ENCODE data around the gene F12.

The F12 gene

GRCh38 chr5:177452688-177453638 is 43.6 kb upstream of the F12 start:
- peaks cover 8% of the 10 kb centered on the region for H3K4me1 ChIP-seq (ENCODE audit: control insufficient read depth, insufficient read depth, low read length)
- 0 out of 2 replicates have a peak, but pooled peaks have one; percentile 31 for TF ChIP-seq HIC1 (tag by site-specific recombination; IDR thresholded peaks at IDR 0.05)
- no peak for TF ChIP-seq ZNF362 (tag by site-specific recombination; IDR thresholded peaks at IDR 0.05)
- TF ChIP-seq ZNF791 (tag by site-specific recombination; IDR thresholded peaks at IDR 0.05), result no peak
- no peak for TF ChIP-seq ZNF221 (tag by site-specific recombination; IDR thresholded peaks at IDR 0.05; ENCODE audit: borderline replicate concordance)
- TF ChIP-seq OVOL3 (tag by site-specific recombination; IDR thresholded peaks at IDR 0.05), result no peak
- TF ChIP-seq ZNF366 (tag by site-specific recombination; conservative IDR thresholded peaks at IDR 0.05), result no peak
- peak; percentile 93; the same call in 1 of the 2 replicates for TF ChIP-seq ZNF768 (tag by site-specific recombination; IDR thresholded peaks at IDR 0.05)
- TF ChIP-seq ZNF223 (tag by site-specific recombination; IDR thresholded peaks at IDR 0.05), result no peak
- no peak for TF ChIP-seq ZNF211 (tag by site-specific recombination; IDR thresholded peaks at IDR 0.05; ENCODE audit: low read depth)
- no peak for TF ChIP-seq ZNF621 (tag by site-specific recombination; IDR thresholded peaks at IDR 0.05)
- no peak for TF ChIP-seq ZNF707 (tag by site-specific recombination; IDR thresholded peaks at IDR 0.05)
- no peak for TF ChIP-seq ZSCAN18 (tag by site-specific recombination; IDR thresholded peaks at IDR 0.05)
- POLR2A ChIA-PET, result interaction anchor here (0.6 to 4.0 kb wide), 5 partner anchors 27 to 146 kb away, joined by 3 to 19 read pairs (median 5); partner anchors contain the start of genes GRK6 and PDLIM7
- CTCF ChIA-PET, result interaction anchor here (0.6 to 5.1 kb wide), 18 partner anchors 11 to 1038 kb away, joined by 3 to 88 read pairs (median 4); no protein-coding TSS in a partner anchor
- peaks cover 0 to 12% of the 10 kb centered on the region in 2 experiments; a peak in 1 of 3 replicates for H3K36me3 ChIP-seq (ENCODE audit: control insufficient read depth in 2 of 2, insufficient read depth in 1 of 2, low read length in 2 of 2)
- H3K4me3 ChIP-seq (ENCODE audit: low read depth, low read length), result no peak overlapping the region
- no peak overlapping the region for H3K27ac ChIP-seq (ENCODE audit: extremely low read depth, low read depth, low read length)
- no peaks in the 10 kb centered on the region for H3K9me3 ChIP-seq (ENCODE audit: control insufficient read depth, insufficient read depth, low read depth, low read length)

- Histone ChIP-seq H3K4me3 (ENCODE audit: low read depth, low read length) (no peak overlapping the region), H3K9me3 (ENCODE audit: control insufficient read depth, insufficient read depth, low read depth, low read length) (no peaks in the 10 kb centered on the region), H3K4me1 (ENCODE audit: control insufficient read depth, insufficient read depth, low read length) (peaks cover 5% of the 10 kb centered on the region; the same call in 1 of the 2 replicates), H3K27ac (ENCODE audit: extremely low read depth, low read depth, low read length) (no peak overlapping the region), H3K36me3 (ENCODE audit: control insufficient read depth in 2 of 2, insufficient read depth in 1 of 2, low read length in 2 of 2) (no peaks in the 10 kb centered on the region)
- ChIA-PET CTCF (interaction anchor here (0.9 to 5.0 kb wide), 6 partner anchors 9 to 337 kb away, joined by 3 to 76 read pairs (median 4); no protein-coding TSS in a partner anchor), POLR2A (interaction anchor here (0.6 to 1.4 kb wide), 3 partner anchors 44 to 149 kb away, joined by 3 to 4 read pairs (median 3); no protein-coding TSS in a partner anchor)
- peak; percentile 51; the same call in 1 of the 2 replicates for TF ChIP-seq ZNF692 (tag by site-specific recombination; IDR thresholded peaks at IDR 0.05)
- no peak for TF ChIP-seq ZNF239 (tag by site-specific recombination; IDR thresholded peaks at IDR 0.05)
These were observed 41.5 kb upstream of the F12 start for GRCh38 chr5:177450667-177451424.

All from HEK293 (cell line).